ENCODE measurements around the gene DNAH11.

The DNAH11 gene

GRCh38 chr7:21550076-21550475 lies 7.2 kb downstream of the DNAH11 start:
- DNase-seq: no peak

GRCh38 chr7:21550821-21551531 lies 8.1 kb downstream of the DNAH11 start:
- no peak for DNase-seq

- no peak for DNase-seq
Observed at GRCh38 chr7:21562385-21562784, 19.5 kb downstream of the DNAH11 start.

GRCh38 chr7:21565614-21566013 lies 22.8 kb downstream of the DNAH11 start:
- DNase-seq: no peak

GRCh38 chr7:21566094-21566493 lies 23.3 kb downstream of the DNAH11 start:
- DNase-seq: no peak

- no peak for DNase-seq
Observed at GRCh38 chr7:21568762-21569161, 25.9 kb downstream of the DNAH11 start.

- no peak for DNase-seq
Observed at GRCh38 chr7:21572331-21573313, 29.8 kb downstream of the DNAH11 start.

- DNase-seq: no peak
Observed at GRCh38 chr7:21579341-21580072, 36.7 kb downstream of the DNAH11 start.

- DNase-seq: no peak
Observed at GRCh38 chr7:21580073-21580521, 37.3 kb downstream of the DNAH11 start.

GRCh38 chr7:21585070-21585724 lies 42.4 kb downstream of the DNAH11 start:
- DNase-seq: no peak

- no peak for DNase-seq
Observed at GRCh38 chr7:21587139-21587784, 44.4 kb downstream of the DNAH11 start.

GRCh38 chr7:21596801-21597200 lies 54.0 kb downstream of the DNAH11 start:
- no peak for DNase-seq

- DNase-seq: no peak
Observed at GRCh38 chr7:21603462-21603861, 60.6 kb downstream of the DNAH11 start.

- no peak for DNase-seq
Observed at GRCh38 chr7:21603972-21604749, 61.3 kb downstream of the DNAH11 start.

- no peak for DNase-seq
Observed at GRCh38 chr7:21605008-21605585, 62.3 kb downstream of the DNAH11 start.

GRCh38 chr7:21608465-21608864 lies 65.6 kb downstream of the DNAH11 start:
- DNase-seq: no peak

- DNase-seq: no peak
Observed at GRCh38 chr7:21611129-21611528, 68.3 kb downstream of the DNAH11 start.

- no peak for DNase-seq
Observed at GRCh38 chr7:21616091-21616490, 73.3 kb downstream of the DNAH11 start.

GRCh38 chr7:21616796-21617436 lies 74.1 kb downstream of the DNAH11 start:
- no peak for DNase-seq

GRCh38 chr7:21617513-21617912 lies 74.7 kb downstream of the DNAH11 start:
- DNase-seq: no peak

Data from activated CD4-positive, alpha-beta T cell treated with anti-CD3 and anti-CD28 coated beads for 1 hour (primary cell).